LNCaP clone FGC (cell line): ENCODE data around the gene FRMD4A.

Experiments used
- DNase-seq: peaks from one replicate; pipeline ENCODE4 v3.0.0-alpha.2; 2011; ENCODE audit warnings: low read depth
- H3K4me3 ChIP-seq: 2 replicates; pipeline ENCODE4 v1.5.1; 2011; ENCODE audit warnings: mild to moderate bottlenecking, low read depth, low read length, control low read depth
- CTCF ChIP-seq: IDR thresholded peaks from 2 replicates; pipeline ENCODE4 v1.5.1; 2012; ENCODE audit warnings: mild to moderate bottlenecking; ENCODE audit not compliant: control insufficient read depth, insufficient read depth; ENCODE audit errors: extremely low read depth

FRMD4A gene

GRCh38 chr10:13761490-13762091 lies 569.1 kb downstream of the FRMD4A start:
- no peak for DNase-seq
- no peak for TF ChIP-seq CTCF
- no peak overlapping the region for H3K4me3 ChIP-seq

- DNase-seq: no peak
- TF ChIP-seq CTCF: no peak
- H3K4me3 ChIP-seq: no peak overlapping the region
These were observed 571.6 kb downstream of the FRMD4A start for GRCh38 chr10:13759168-13759567.

- H3K4me3 ChIP-seq: no peak overlapping the region
- TF ChIP-seq CTCF: no peak
- DNase-seq: no peak
These were observed 572.0 kb downstream of the FRMD4A start for GRCh38 chr10:13758756-13759155.

- DNase-seq: no peak
- no peak overlapping the region for H3K4me3 ChIP-seq
- TF ChIP-seq CTCF: no peak
These were observed 572.4 kb downstream of the FRMD4A start for GRCh38 chr10:13758312-13758711.

GRCh38 chr10:13754277-13754676 lies 576.4 kb downstream of the FRMD4A start:
- TF ChIP-seq CTCF: no peak
- DNase-seq: no peak
- H3K4me3 ChIP-seq: no peak overlapping the region

- TF ChIP-seq CTCF: no peak
- DNase-seq: no peak
- no peak overlapping the region for H3K4me3 ChIP-seq
These were observed 579.4 kb downstream of the FRMD4A start for GRCh38 chr10:13751191-13751764.
